GM06990 (cell line): Measurements from ENCODE around the gene EHBP1.

Experiments
- DNase-seq: peaks from one replicate; pipeline ENCODE4 v3.0.0-alpha.2; 2011; ENCODE audit not compliant: insufficient read length; ENCODE audit errors: extremely low read depth
- H3K27me3 ChIP-seq: replicated peaks from 2 replicates; pipeline ENCODE4 v1.6.0; 2011; ENCODE audit warnings: low read length; ENCODE audit not compliant: control insufficient read depth, insufficient read depth
- H3K36me3 ChIP-seq: 2 replicates; pipeline ENCODE4 v1.5.1; 2011; ENCODE audit warnings: low read length; ENCODE audit not compliant: control insufficient read depth, insufficient read depth
- H3K4me3 ChIP-seq: replicated peaks from 2 replicates; pipeline ENCODE4 v1.5.1; 2011; ENCODE audit warnings: low read depth, mild to moderate bottlenecking, control low read depth, low read length
- TF ChIP-seq, protein P1 (sequence below): IDR thresholded peaks from 2 replicates; pipeline ENCODE4 v1.5.1; 2011; ENCODE audit warnings: low read length, control low read depth, mild to moderate bottlenecking, inconsistent platforms; ENCODE audit not compliant: insufficient read depth, poor library complexity, severe bottlenecking

Gene EHBP1

DNA sequence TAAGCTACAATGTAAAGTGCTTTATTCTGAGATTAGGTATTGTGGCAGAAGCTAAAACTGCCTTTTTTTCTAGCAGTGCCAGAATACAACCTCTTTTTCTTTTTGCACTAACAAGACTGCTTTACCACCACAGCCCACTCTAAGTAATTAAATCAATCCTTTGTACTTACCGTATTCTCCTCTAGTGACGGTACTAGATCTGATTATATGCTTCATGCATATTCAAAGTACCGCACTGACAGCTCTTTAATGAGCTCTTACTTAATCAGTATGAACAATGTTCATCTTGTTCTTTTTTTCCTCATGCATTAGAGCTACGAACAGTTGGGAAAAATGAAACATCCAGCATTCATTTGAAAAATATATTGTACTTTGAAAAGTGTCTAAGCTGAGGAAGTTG lies 329.0 kb downstream of the EHBP1 start:
- DNase-seq: no peak
- TF ChIP-seq, protein P1, sequence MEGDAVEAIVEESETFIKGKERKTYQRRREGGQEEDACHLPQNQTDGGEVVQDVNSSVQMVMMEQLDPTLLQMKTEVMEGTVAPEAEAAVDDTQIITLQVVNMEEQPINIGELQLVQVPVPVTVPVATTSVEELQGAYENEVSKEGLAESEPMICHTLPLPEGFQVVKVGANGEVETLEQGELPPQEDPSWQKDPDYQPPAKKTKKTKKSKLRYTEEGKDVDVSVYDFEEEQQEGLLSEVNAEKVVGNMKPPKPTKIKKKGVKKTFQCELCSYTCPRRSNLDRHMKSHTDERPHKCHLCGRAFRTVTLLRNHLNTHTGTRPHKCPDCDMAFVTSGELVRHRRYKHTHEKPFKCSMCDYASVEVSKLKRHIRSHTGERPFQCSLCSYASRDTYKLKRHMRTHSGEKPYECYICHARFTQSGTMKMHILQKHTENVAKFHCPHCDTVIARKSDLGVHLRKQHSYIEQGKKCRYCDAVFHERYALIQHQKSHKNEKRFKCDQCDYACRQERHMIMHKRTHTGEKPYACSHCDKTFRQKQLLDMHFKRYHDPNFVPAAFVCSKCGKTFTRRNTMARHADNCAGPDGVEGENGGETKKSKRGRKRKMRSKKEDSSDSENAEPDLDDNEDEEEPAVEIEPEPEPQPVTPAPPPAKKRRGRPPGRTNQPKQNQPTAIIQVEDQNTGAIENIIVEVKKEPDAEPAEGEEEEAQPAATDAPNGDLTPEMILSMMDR: no peak
- no peaks in the 10 kb centered on the region for H3K27me3 ChIP-seq
- H3K36me3 ChIP-seq: no peaks in the 10 kb centered on the region
- H3K4me3 ChIP-seq: no peak overlapping the region

DNA sequence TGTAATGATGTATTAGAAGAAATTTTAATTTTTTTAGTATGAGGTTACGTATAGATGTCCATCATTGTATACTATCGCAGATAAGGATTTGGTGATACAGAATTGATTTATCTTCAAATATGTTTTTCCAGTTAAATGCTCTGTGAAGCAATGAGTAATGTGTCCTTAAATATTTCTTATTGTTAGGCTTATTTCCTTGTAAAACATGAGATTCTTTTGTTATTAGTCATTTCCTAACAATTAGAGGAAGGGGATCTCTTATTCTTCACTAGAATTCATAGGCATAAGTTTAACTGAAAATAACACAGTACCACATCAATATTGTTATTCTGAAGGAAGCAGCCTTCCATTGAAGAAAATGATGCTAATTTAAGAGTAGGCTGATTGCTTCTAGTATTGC lies 329.7 kb downstream of the EHBP1 start:
- H3K27me3 ChIP-seq: no peaks in the 10 kb centered on the region
- TF ChIP-seq, protein P1: no peak
- H3K36me3 ChIP-seq: no peaks in the 10 kb centered on the region
- no peak for DNase-seq
- no peak overlapping the region for H3K4me3 ChIP-seq

DNA sequence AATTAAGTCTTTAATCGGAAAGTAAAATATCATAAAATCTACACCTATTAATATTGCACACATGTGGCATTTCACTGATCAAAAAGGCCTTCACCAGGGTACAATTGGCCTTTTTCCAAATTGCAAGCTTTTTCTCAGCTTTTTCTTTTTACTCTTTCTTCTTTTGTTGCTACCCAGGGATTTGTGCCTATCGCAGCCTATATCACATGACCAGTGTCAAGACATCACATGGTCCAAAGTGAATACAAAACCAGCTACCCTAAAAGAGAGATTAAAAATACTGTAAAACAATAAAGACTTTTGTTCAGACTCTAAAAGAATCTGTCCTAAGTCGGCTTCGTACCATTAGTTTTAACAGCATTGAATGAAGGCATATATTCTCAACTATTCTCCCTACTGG lies 330.1 kb downstream of the EHBP1 start:
- Histone ChIP-seq H3K27me3 (no peaks in the 10 kb centered on the region), H3K4me3 (no peak overlapping the region), H3K36me3 (no peaks in the 10 kb centered on the region)
- TF ChIP-seq, protein P1: no peak
- DNase-seq: no peak

DNA sequence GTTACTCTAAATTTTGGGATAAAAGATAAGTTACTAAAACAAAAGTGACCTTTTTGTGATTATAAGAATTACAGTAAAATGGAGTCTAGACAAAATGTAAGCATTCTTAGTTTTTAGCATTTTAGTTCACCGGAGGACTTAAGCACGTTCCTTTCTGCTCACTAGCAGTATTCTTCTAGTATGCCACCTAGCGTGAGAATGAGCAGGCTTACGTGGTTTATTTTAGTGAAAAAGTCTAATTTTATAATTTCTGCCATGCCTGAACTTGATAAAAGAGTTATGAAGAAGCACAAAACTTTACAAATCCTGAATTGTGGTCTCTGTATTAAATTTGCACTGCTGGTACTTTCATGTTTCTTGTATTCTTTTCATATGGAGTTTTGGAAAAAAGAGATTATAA lies 332.5 kb downstream of the EHBP1 start:
- H3K27me3 ChIP-seq: no peaks in the 10 kb centered on the region
- H3K4me3 ChIP-seq: no peak overlapping the region
- TF ChIP-seq, protein P1: no peak
- no peaks in the 10 kb centered on the region for H3K36me3 ChIP-seq
- DNase-seq: no peak

DNA sequence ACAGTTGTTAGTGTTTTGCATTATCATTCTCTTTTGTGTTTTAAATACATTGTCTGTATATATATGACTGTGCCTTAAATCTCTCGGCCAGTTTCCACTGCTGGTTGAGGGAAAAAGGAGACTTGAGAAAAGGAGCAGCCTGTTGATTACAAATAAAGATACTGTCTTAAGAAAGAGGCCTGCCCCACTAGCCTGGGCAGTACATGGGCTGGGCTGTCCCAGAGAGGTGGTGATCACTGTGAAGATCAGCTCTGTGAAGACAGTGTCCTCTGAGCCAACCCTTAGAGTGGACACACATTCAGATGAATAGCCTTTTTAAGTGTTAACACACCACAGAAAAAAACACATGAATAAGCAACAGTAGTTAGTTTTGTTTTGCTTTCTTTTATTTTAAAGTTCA lies 335.1 kb downstream of the EHBP1 start:
- no peak for DNase-seq
- H3K4me3 ChIP-seq: no peak overlapping the region
- TF ChIP-seq, protein P1: no peak
- no peaks in the 10 kb centered on the region for H3K27me3 ChIP-seq
- H3K36me3 ChIP-seq: no peaks in the 10 kb centered on the region

DNA sequence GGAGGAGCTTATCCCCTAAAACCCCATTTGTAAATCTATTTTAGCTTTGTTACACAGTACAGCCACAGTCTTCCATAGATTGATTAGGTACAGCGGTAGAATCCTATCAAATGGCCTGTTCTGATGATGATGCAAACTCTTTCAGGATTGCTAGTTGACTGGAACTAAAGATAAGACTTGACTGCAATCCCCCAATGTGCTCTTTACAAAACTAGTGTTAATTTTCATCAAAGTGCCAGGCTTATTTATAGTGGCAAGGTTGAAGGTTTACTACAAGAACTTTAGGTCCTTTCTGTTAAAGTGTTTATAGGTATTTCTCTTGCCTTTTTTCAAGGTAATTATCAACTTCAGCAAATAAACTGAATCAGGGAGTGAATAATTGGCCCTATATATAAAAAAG lies 336.1 kb downstream of the EHBP1 start:
- H3K4me3 ChIP-seq: no peak overlapping the region
- no peak for DNase-seq
- TF ChIP-seq, protein P1: no peak
- no peaks in the 10 kb centered on the region for H3K36me3 ChIP-seq
- no peaks in the 10 kb centered on the region for H3K27me3 ChIP-seq
